ENCODE results near the gene RAPGEF4. TPM values are rescaled to one million over a fixed set of nuclear protein-coding genes. Genes with fewer than 3 reads are reported as not detected.

The RAPGEF4 gene
- polyA plus RNA-seq, 3 donors, result not detected

DNA sequence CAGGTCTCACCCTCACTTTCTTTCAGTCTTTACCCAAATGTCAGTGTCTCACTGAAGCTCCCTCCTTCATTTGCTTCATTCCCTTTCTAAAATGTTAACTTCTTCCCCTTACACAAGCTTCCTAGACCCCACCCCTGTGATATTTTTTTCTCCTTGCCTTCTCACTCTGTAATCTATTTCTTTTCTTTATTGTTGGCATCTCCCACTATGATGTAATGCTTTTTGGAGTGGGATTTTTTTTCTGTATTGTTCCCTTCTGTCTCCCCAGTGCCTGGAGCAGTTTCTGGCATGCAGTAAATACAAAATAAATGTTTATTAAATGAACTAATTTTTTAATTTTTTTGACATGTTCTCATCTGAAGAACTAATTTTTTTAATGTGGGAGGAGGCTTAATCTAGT, 284.1 kb downstream of the RAPGEF4 start:
- peaks cover 0 to 5% (median 0%) of the 10 kb centered on the region in 7 donors for H3K9me3 Mint-ChIP-seq
- TF ChIP-seq, protein P1, sequence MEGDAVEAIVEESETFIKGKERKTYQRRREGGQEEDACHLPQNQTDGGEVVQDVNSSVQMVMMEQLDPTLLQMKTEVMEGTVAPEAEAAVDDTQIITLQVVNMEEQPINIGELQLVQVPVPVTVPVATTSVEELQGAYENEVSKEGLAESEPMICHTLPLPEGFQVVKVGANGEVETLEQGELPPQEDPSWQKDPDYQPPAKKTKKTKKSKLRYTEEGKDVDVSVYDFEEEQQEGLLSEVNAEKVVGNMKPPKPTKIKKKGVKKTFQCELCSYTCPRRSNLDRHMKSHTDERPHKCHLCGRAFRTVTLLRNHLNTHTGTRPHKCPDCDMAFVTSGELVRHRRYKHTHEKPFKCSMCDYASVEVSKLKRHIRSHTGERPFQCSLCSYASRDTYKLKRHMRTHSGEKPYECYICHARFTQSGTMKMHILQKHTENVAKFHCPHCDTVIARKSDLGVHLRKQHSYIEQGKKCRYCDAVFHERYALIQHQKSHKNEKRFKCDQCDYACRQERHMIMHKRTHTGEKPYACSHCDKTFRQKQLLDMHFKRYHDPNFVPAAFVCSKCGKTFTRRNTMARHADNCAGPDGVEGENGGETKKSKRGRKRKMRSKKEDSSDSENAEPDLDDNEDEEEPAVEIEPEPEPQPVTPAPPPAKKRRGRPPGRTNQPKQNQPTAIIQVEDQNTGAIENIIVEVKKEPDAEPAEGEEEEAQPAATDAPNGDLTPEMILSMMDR (IDR thresholded peaks at IDR 0.05), result no peak
- Histone ChIP-seq H3K9ac (ENCODE audit: insufficient read depth, low read length, poor library complexity, severe bottlenecking) (no peak overlapping the region), H3K27ac (ENCODE audit: low read depth in 1 of 2, low read length in 2 of 2) (no peak overlapping the region), H3K9me3 (replicated peaks in 1 of 2; ENCODE audit: control insufficient read depth in 1 of 2, insufficient read depth in 1 of 2, low read length in 2 of 2) (no peaks in the 10 kb centered on the region), H3K36me3 (replicated peaks in 1 of 2; ENCODE audit: control insufficient read depth in 1 of 2, insufficient read depth in 2 of 2, low read length in 2 of 2) (no peaks in the 10 kb centered on the region), H3K79me2 (ENCODE audit: insufficient read depth, low read length) (no peaks in the 10 kb centered on the region), H4K20me1 (ENCODE audit: insufficient read depth, low read length) (no peaks in the 10 kb centered on the region), H3K4me2 (replicated peaks; ENCODE audit: extremely low read depth, low read length, poor library complexity, severe bottlenecking) (no peak overlapping the region), H3K27me3 (ENCODE audit: control insufficient read depth in 2 of 2, insufficient read depth in 2 of 2, low read length in 2 of 2) (peaks cover 0 to 5% of the 10 kb centered on the region in 2 donors), H3K4me1 (ENCODE audit: control insufficient read depth in 1 of 2, insufficient read depth in 2 of 2, low read length in 2 of 2) (no peaks in the 10 kb centered on the region), H2AFZ (ENCODE audit: insufficient read depth, low read depth, low read length, poor library complexity, severe bottlenecking) (no peak overlapping the region), H3K4me3 (replicated peaks in 1 of 3; ENCODE audit: low read depth in 2 of 3, low read length in 3 of 3) (no peak overlapping the region)
- intact Hi-C loops (cut with micrococcal nuclease), result loop anchor here in 1 of 2 donors (10.0 kb wide), 1 partner anchor 55 kb away; the partner anchor contains the start of gene MAP3K20
- no peak for DNase-seq
- H3K36me3 Mint-ChIP-seq, result no peaks in the 10 kb centered on the region
- peaks cover 5 to 11% (median 10%) of the 10 kb centered on the region in 3 donors for H3K27me3 Mint-ChIP-seq (ENCODE audit: low read depth in 3 of 3)
- H3K4me1 Mint-ChIP-seq, result no peaks in the 10 kb centered on the region
- H3K4me3 Mint-ChIP-seq, result no peak overlapping the region
- peak overlapping the region in 1 of 7 donors; percentile 43 for H3K27ac Mint-ChIP-seq

DNA sequence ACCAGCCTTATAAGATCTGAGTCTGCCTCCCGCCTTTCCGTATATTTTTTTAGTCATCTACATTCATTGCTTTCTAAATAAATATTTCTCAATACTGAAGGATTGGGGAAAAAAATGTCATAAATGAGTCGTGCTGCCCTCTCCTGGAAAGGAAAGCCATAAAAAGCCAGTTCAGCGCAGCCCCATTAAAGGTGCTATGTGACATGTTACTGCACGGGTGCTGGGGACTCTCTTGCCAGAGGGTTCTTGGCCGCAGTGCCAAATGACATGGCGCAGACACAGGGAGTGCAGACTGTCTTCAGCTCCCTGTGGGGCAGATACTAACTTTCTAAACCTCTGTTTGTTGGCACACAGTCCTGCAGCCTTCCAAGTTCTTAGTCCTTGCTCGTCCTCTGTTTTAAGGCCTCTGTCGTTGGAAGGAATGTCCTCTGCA, 286.3 kb downstream of the RAPGEF4 start:
- 75% methylated on average over 7 of the region's 9 CpGs for WGBS (ENCODE audit: insufficient coverage)
- DNase-seq, result no peak
- TF ChIP-seq, protein P1 (IDR thresholded peaks at IDR 0.05), result no peak
- H3K27me3 Mint-ChIP-seq (ENCODE audit: low read depth in 3 of 3), result peaks cover 4 to 8% (median 6%) of the 10 kb centered on the region in 3 donors
- Histone ChIP-seq H2AFZ (ENCODE audit: insufficient read depth, low read depth, low read length, poor library complexity, severe bottlenecking) (no peak overlapping the region), H3K9ac (ENCODE audit: insufficient read depth, low read length, poor library complexity, severe bottlenecking) (no peak overlapping the region), H3K4me2 (replicated peaks; ENCODE audit: extremely low read depth, low read length, poor library complexity, severe bottlenecking) (no peak overlapping the region), H3K9me3 (replicated peaks in 1 of 2; ENCODE audit: control insufficient read depth in 1 of 2, insufficient read depth in 1 of 2, low read length in 2 of 2) (no peaks in the 10 kb centered on the region), H3K27me3 (ENCODE audit: control insufficient read depth in 2 of 2, insufficient read depth in 2 of 2, low read length in 2 of 2) (no peaks in the 10 kb centered on the region), H3K79me2 (ENCODE audit: insufficient read depth, low read length) (no peaks in the 10 kb centered on the region), H3K27ac (ENCODE audit: low read depth in 1 of 2, low read length in 2 of 2) (no peak overlapping the region), H3K36me3 (replicated peaks in 1 of 2; ENCODE audit: control insufficient read depth in 1 of 2, insufficient read depth in 2 of 2, low read length in 2 of 2) (no peaks in the 10 kb centered on the region), H4K20me1 (ENCODE audit: insufficient read depth, low read length) (no peaks in the 10 kb centered on the region), H3K4me3 (replicated peaks in 1 of 3; ENCODE audit: low read depth in 2 of 3, low read length in 3 of 3) (no peak overlapping the region), H3K4me1 (ENCODE audit: control insufficient read depth in 1 of 2, insufficient read depth in 2 of 2, low read length in 2 of 2) (no peaks in the 10 kb centered on the region)
- no peaks in the 10 kb centered on the region for H3K4me1 Mint-ChIP-seq
- H3K4me3 Mint-ChIP-seq, result no peak overlapping the region
- peak overlapping the region in 1 of 7 donors; percentile 55 for H3K27ac Mint-ChIP-seq
- peaks cover 0 to 6% (median 0%) of the 10 kb centered on the region in 7 donors for H3K9me3 Mint-ChIP-seq
- H3K36me3 Mint-ChIP-seq, result no peaks in the 10 kb centered on the region
- intact Hi-C loops (cut with micrococcal nuclease), result loop anchor here in 1 of 2 donors (10.0 kb wide), 1 partner anchor 53 kb away; the partner anchor contains the start of gene MAP3K20
